GM10266 (cell line): Measurements from ENCODE around the gene CRHR1.

Experiments
- DNase-seq: peaks from one replicate; pipeline ENCODE4 v3.0.0; 2012; ENCODE audit errors: extremely low spot score
- TF ChIP-seq, protein P1 (sequence below): IDR thresholded peaks from 2 replicates; pipeline ENCODE4 v1.5.1; 2012; ENCODE audit warnings: mild to moderate bottlenecking, low read depth; ENCODE audit not compliant: control insufficient read depth, insufficient read depth; ENCODE audit errors: missing control alignments

The CRHR1 gene

DNA sequence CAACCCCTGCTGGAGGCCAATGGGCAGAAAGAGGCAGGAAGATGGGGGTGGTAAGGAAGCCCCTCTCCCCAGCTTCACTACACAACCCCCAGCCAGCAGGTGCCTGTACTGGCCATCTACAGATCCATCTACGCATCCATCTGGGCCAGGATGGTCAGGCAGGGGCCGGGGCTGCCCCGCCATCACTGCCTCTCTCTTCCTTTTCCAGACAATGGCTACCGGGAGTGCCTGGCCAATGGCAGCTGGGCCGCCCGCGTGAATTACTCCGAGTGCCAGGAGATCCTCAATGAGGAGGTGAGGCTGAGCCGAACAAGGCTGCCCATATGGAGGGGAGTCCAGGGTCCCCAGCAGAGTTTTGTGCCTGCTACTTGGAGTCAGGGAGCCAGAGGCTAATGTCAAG, 37.0 kb downstream of the CRHR1 start:
- no peak for DNase-seq
- TF ChIP-seq, protein P1, sequence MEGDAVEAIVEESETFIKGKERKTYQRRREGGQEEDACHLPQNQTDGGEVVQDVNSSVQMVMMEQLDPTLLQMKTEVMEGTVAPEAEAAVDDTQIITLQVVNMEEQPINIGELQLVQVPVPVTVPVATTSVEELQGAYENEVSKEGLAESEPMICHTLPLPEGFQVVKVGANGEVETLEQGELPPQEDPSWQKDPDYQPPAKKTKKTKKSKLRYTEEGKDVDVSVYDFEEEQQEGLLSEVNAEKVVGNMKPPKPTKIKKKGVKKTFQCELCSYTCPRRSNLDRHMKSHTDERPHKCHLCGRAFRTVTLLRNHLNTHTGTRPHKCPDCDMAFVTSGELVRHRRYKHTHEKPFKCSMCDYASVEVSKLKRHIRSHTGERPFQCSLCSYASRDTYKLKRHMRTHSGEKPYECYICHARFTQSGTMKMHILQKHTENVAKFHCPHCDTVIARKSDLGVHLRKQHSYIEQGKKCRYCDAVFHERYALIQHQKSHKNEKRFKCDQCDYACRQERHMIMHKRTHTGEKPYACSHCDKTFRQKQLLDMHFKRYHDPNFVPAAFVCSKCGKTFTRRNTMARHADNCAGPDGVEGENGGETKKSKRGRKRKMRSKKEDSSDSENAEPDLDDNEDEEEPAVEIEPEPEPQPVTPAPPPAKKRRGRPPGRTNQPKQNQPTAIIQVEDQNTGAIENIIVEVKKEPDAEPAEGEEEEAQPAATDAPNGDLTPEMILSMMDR, result no peak

DNA sequence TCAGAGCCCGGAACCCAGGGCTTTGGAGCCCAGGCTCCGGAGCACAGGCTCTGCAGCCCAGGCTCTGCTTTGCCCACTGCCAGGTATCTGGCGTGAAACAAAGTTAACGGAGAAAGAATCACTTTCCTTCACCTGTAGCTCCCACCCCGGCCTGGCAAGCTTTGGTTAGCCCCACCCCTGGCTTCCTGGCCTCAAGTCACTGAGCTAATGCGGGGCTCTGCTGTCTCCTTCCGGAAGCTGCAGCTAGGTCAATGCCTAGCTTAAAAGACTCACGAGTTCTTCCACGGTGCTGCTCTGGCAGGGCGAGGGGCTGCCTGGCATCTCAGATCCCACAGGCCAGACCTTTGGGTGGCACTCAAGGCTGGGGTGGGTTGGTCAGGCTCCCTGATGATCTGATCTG, 39.5 kb downstream of the CRHR1 start:
- DNase-seq, result no peak
- TF ChIP-seq, protein P1, result no peak

DNA sequence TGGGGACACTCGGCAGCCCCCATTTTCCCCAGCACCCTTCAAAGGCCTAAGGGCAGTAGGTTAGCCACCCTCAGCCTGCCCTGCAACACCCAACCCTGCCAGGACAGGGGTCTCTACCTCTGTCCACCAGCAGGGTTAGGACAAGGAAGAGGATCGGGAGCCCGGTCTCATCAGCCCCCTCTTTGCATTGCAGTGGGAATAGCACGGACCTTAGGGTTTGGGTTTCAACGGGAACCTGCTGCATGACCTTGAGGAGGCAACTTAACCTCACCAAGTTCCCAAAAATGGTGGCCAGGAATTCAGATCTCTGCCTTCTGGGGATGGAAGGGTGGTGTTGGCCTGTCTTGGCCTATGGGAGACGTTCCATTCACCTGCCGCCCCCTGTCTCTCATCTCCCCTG, 40.4 kb downstream of the CRHR1 start:
- TF ChIP-seq, protein P1, result no peak

DNA sequence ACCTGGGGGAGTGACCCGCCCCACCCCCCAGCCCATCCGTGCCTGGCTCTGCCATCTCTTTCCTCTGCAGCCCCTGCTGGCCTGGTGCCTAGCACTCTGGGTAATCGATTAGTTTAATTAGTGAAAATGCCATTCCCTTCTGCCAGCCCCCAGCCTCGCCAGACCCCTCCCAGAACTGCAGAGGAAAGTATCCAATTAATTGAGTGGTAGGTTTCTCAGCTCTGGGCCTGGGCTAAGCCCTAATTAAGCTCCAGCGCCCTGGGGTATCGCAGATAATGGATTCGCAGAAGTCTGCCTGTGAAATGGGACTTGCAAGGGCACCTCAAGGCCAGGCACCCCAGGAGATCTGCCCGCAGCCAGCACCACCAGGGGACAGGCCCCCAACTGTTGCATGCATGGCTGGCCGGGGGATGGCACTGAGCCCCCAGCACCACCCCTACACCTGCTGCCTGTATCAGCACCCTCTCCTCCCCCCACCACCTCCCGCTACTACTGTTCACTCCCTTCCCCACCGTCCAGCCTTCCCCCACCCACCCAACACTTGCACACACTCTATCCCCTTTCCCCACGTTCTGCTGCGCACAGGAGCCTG, 40.9 kb downstream of the CRHR1 start:
- TF ChIP-seq, protein P1, result no peak
- no peak for DNase-seq

More for the DNA sequence above, 40.4 kb downstream of the CRHR1 start:
- DNase-seq, result no peak

DNA sequence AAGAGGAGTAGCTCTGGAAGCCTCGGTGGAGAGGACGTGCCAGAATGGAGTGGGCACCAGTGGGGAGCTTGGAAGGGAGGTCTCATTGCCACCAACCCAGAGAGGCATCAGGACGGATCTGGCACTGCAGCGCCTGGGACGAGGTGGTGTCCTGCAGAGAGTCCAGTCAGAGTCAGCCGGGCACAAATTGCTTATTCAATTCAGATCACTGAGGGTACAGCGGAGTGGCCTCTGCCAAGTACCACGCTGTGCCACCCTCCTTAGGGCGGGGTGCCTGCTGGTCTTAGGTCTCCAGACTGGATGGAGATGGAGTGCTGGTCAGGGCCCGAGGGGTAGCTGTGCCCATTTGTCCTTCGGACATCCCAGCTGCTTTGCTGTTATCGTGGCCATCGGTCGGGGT, 41.7 kb downstream of the CRHR1 start:
- TF ChIP-seq, protein P1, result no peak
- no peak for DNase-seq

DNA sequence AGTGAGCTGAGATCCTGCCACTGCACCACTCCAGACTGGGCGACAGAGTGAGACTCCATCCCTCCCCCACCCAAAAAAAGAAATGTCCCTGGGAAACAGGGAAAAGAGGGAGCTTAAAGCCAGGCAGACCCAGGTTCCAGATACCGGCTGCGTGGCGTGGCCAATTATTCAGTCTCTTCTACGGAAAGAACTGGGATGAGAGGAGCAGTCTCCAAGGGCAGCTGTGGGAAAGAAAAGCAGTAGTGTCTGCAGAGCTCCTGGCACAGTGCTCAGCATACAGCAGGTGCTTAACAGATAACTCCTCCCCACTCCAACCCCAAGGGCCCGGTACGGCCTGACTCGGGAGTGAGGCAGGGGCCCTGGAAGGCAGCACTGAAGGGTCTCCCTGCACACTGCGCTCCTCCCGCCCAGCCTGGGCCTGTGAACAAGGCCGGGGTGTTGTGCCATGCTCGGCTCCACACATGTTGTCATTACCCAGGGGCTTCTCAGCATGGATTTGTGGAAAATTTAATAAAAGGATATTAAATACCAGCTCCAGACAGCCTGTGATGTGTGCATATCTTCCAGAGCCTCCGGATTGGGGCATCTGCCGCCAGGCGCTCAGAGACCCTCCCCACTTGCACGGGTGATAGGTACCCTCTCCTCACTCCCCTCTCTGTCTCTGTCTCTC, 42.9 kb downstream of the CRHR1 start:
- DNase-seq, result no peak
- TF ChIP-seq, protein P1, result no peak

DNA sequence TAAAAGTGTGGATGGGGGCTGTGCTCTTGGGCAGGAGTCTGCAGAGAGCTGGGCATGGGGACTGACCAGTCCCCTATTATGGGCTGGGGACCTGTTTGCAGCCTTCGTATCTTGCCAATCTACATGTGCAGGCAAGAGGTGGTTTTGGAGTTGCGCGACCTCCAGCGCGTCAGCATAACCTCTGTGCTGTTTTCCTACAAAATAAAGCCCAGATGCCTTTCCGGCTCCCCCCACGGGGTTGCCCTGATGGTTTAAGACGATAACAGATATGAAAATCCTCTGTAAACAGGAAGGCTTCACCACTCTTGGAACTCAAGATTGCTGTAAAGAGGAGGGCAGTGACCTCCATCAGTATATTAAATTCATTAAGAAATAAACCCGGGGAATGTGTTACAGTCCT, 44.1 kb downstream of the CRHR1 start:
- TF ChIP-seq, protein P1, result no peak
- DNase-seq, result no peak
